C1 segment of cervical spinal cord (tissue), 14 donors: ENCODE data around the gene AKAP13.

ENCODE experiments used
- DNase-seq, 14 donors: peaks; one replicate each; lab custom pipeline; 2025; lab: John Stamatoyannopoulos, UW

The AKAP13 gene

GRCh38 chr15:85622221-85622831 is 241.9 kb downstream of the AKAP13 start:
- no peak for DNase-seq

- no peak for DNase-seq
These were observed 243.1 kb downstream of the AKAP13 start for GRCh38 chr15:85623315-85624049.

DNA sequence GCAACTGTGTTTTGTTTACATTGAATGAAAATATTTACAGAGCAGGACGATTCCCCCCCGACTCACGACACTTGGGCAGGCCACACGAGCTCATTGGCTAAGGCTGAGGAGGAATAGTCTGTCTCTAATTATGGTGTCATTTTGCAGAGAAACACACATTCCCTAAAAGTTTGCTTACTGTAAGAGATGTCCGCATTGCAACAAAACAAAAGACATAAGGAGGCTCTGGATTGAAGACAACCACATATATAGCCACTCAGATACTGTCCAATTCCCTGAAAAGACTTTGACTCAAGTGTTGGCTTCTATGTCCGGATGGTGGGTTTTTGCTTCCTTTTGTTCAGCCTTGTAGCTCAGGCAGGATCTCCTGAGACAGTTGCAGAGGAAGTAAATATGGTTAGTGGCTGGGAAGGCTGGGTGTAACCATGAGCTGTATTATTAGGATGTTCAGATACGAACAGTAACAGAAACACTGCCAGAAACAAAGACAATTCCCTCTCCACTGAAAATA is 243.9 kb downstream of the AKAP13 start:
- DNase-seq: no peak

DNA sequence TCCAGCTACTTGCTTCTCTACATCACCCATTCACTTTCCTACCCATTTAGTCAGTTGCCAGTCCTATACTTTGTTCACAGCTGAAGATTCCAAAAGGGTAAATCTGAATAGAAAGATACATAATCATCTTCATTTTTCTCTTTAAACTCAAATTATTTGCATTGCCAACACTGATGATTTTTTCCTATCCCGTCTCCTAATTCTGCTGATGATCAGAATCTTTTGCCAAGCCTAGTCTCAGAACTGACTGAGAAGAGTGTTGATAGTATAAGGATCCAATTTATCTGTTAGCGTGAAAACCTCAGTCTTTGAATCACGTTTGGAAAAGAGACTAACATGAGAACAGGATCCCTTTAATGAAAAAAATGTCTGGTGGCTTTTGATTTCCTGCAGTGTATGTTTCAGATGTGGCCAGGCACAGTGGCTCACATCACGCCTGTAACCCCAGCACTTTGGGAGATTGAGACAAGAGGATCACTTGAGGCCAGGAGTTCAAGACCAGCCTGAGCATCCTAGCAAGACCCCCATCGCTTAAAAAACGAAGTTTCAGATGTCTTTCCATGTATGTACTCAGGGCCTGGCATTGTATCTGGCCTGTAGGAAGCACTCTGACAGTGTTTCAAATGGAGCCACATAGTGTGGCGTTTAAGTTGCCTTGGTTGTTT is 244.9 kb downstream of the AKAP13 start:
- no peak for DNase-seq

DNA sequence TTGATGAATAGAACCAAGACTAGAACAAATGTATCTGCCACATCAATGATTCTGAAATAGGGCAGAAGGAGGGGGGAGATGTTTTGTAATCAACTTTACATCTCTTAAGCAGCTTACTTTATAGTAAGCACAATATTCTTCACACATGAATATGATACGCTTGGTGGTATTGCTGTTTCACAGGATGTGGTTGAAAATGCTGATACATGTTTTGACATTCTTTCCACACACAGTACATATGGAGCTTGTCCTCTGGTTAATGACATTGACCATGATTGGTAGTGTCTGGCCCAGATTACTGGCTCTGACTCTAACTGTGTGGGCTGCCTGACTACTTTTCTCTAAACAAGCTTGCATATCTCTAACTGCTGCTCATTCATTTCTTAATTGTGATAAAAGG is 245.5 kb downstream of the AKAP13 start:
- DNase-seq: no peak

GRCh38 chr15:85627213-85627935 is 247.0 kb downstream of the AKAP13 start:
- no peak for DNase-seq

- DNase-seq: no peak
These were observed 249.9 kb downstream of the AKAP13 start for GRCh38 chr15:85630311-85630710.

GRCh38 chr15:85631018-85631417 is 250.6 kb downstream of the AKAP13 start:
- no peak for DNase-seq

- no peak for DNase-seq
These were observed 251.6 kb downstream of the AKAP13 start for GRCh38 chr15:85632014-85632413.

GRCh38 chr15:85633859-85634258 is 253.5 kb downstream of the AKAP13 start:
- DNase-seq: no peak

DNA sequence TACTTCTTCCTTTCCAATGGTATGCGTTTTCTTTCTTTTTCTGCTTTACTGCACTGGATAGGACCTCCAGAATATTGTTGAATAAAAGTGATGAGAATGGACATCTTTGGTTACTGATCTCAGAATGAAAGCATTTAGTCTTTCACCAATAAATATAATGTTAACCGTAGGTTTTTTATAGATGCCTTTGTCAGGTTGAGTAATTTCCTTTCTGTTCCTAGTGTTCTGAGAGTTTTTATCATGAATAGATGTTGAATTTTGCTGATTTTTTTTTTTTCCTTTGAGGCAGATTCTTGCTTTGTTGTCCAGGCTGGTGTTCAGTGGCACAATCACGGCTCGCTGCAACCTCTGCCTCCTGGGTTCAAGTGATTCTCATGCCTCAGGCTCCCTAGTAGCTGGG is 255.9 kb downstream of the AKAP13 start:
- no peak for DNase-seq

- DNase-seq: no peak
These were observed 259.5 kb downstream of the AKAP13 start for GRCh38 chr15:85639752-85640381.

DNA sequence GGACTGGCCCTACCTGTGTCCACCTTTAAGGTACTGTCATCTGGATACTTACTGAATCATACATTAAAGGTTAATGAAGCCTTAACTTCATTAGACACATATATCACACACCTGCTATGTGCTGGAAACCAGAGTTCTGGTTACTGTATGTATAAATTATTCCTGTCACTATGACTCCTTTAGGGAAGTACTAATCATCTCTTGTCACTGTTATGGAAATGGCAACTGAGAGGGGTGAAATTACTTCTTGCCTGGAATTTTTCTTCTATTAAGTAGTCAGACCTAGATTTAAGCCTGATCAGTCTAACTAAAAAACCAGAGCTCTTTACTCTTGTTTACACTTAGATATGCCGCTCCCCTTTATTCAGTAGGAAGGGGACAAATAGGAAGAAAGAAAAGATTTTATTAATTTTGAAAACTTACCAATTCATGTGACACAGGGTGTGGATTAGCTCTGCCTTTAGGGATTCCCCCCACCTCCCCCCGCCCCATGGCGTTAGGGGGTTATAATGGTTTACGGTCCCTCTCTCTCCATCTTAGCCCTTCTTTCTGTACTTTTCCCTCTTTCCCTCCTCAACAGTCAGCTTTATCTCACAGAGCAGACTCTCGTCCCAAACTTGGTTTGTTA is 261.8 kb downstream of the AKAP13 start:
- DNase-seq: no peak

GRCh38 chr15:85642693-85643066 is 262.3 kb downstream of the AKAP13 start:
- DNase-seq: peak in 1 of 14 donors; percentile 13

GRCh38 chr15:85646538-85647091 is 266.2 kb downstream of the AKAP13 start:
- no peak for DNase-seq

GRCh38 chr15:85649372-85649771 is 269.0 kb downstream of the AKAP13 start:
- no peak for DNase-seq

GRCh38 chr15:85651548-85651947 is 271.1 kb downstream of the AKAP13 start:
- no peak for DNase-seq

DNA sequence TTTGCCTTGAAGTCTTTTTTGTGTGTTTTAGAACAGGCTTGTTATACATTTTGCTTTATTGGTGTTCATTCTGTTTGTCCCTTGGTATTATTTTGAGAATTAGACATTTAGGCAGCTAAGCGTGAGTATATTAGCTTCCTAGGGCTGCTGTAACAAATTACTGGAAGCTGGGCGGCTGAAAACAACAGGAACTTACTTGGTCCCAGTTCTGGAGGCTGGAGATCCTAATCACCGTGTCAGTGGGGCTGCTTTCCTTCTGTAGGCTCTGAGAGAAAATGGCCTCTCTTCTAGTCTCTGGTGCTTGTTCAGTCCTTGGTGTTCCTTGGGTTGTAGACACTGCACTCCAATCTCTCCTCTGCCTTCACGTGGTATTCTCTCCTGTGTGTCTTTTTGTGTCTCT is 272.1 kb downstream of the AKAP13 start:
- DNase-seq: no peak

DNA sequence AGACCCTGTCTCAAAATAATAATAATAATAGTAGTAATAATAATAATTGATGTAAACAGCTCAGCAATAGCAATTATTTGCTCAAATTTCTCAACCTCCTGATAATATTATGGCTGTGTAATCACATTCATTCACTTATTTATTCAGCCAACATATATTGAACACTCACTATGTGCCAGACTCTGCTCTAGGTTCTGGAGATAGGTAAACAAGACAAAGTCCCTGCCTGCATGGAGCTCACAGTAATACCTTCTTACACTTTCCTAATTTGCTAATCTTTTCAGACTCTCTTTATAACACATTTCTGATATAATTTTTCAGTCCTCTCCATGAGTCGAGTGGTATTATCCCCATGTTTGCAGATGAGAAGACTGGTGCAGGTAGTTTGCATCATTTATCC is 276.7 kb downstream of the AKAP13 start:
- DNase-seq: no peak

GRCh38 chr15:85658816-85659215 is 278.4 kb downstream of the AKAP13 start:
- DNase-seq: no peak

DNA sequence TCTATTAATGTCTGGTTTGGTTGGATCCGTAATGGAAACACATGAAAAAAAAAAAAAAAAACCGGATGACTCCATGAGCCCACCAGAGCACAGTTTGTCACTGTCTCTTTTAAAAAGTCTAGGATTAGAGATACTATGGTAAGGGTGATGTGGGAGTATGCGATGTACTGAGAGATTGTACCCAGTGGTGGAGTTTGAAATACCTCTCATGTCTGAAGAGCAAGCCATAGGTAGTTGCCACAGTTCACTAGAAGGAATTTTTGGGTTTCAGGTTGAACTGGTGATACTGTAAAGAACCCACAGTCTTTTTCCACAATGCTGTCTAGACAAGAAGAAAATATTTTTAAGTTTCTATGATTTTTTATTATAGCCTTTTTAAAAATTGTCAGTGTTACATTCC is 281.5 kb downstream of the AKAP13 start:
- DNase-seq: no peak
